ENCODE measurements around the gene NCOR1.
A peak's percentile ranks its signal among the peaks of the same experiment; 100 is the strongest.

NCOR1 gene

DNA sequence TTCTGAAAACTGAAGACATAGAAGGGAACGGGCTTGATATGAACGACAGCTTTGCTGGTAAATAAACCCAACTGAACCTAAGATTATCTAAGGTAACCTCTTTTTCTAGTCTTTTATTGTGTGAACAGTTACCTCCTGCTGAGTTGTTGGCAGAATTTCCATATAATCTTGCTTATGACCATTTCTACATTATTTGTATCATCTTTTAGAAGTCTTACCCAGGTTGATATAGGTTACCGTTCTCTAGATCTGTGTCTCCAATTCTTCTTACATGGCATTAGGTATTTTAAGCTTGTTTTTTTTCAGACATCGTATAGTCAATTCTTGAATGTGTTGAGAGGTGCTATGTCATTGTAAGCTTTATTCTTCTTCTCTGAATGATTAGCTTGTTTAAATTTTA, 191.5 kb downstream of the NCOR1 start:
- no peak for DNase-seq

GRCh38 chr17:16019347-16019746, 196.0 kb downstream of the NCOR1 start:
- DNase-seq: no peak

GRCh38 chr17:16013943-16014407, 201.4 kb downstream of the NCOR1 start:
- DNase-seq: no peak

DNA sequence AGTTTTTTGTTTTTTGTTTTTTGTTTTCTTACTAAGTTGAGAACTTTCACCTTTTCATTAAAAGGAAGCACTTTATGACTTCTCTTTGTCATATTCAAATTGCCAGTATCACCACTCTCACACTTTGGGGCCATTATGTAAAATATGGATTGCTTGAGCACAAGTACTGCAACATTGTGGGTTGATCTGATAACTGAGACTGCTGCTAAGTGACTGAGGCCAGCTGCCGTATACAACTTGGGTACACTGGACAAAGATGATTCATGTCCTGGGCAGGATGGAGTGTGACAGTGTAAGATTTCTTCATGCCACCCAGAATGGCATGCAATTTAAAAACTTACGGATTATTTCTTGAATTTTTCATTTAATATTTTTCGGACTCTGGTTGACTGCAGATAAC, 207.9 kb downstream of the NCOR1 start:
- DNase-seq: no peak

GRCh38 chr17:16005636-16006035, 209.7 kb downstream of the NCOR1 start:
- no peak for DNase-seq

DNA sequence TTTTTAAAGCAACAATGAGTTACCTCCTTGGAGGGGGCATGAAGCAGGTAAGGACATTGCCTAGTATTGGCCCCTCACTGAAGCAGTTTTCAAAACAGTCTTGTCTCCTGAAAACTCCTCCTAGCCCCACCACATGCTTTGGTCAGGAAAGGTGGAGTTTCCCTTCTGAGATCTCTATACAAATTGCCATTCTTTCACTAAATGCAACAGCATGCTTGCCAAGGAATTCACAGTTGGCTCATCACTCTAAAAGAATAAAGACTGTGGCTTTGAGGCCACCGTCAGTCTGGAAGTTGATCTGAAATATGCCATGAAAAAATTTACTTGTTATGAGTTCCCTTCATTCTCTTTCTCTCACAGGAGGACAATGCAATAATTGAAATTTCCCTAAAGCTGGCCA, 211.5 kb downstream of the NCOR1 start:
- DNase-seq: no peak

DNA sequence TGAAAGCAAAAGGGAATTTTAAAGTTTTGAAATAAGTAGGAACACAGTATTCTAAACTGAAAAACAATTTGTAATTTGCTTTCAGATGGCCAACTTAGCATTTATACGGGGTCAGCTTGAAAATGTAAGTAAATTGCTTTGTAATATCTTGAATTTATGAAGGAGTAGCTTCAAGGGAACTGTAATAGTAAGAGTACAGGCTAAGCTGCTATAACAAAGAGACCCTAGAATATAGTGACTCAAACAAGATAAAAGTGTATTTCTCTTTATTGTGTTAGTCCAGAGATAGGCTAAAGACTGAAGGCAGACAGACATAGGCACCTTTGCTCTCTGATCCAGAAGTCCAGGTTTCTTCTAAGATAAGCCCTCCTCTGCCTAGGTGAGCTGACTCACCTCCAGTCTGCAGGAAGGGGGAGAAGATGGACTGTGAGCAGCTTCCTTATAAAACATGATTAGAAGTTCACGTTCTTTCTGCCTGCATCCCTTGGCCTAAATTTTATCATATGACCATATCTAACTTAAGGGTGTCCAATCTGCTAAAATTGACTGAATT, 212.6 kb downstream of the NCOR1 start:
- DNase-seq: no peak

- no peak for DNase-seq
Measured at GRCh38 chr17:16001226-16001897, 214.0 kb downstream of the NCOR1 start.

GRCh38 chr17:15999974-16000827, 215.1 kb downstream of the NCOR1 start:
- DNase-seq: no peak

DNA sequence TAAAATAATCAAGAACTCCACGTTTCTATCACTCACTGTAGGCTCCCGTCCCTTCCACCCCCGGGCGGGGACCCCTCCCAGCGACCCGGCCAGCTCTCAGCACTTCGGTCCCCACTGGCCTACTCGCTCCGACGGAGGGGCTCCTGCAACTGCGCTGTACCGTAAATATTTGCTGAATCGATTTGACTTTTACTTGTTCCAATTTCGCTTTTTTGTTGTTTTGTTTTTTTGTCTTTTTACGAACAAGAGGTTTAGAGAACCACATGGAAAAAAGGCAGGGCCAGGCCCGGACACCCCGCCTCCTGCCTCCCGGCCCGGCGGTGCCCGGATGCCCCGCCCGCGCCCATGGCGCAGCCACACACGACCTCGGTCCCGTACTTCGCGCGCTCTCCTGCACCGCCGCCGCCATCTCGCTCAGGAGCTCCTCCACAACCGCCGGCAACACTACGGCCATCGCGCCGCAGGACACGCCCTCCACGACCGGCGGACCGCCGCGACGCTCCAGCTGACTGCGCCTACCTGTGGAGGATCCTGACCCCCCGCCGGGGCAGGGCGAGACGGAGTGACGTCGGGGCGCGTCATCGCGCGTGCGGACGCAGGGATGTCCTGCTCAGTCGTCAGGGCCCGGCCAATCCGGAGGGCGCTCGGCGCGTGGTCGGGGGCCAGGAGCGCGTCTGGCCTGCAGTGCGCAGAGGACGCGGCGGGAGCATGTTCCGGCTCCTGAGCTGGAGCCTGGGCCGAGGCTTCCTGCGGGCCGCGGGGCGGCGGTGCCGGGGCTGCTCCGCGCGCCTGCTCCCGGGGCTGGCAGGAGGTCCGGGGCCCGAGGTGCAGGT, 216.0 kb downstream of the NCOR1 start, which contains the start of the genes TTC19 and ZSWIM7:
TTC19 (plus strand) TSS at position 684 of the 833 bp plus-strand sequence; CDS start at position 709, 25 bp downstream.
ZSWIM7 (minus strand) TSS at position 564 of the 833 bp plus-strand sequence; CDS start at position 454, 110 bp downstream.
- peak; percentile 100 for DNase-seq

- DNase-seq: no peak
Measured at GRCh38 chr17:15998031-15998562, 217.2 kb downstream of the NCOR1 start.

GRCh38 chr17:15996322-15996721, 219.0 kb downstream of the NCOR1 start:
- DNase-seq: no peak

GRCh38 chr17:15981646-15982580, 233.4 kb downstream of the NCOR1 start:
- DNase-seq: no peak

DNA sequence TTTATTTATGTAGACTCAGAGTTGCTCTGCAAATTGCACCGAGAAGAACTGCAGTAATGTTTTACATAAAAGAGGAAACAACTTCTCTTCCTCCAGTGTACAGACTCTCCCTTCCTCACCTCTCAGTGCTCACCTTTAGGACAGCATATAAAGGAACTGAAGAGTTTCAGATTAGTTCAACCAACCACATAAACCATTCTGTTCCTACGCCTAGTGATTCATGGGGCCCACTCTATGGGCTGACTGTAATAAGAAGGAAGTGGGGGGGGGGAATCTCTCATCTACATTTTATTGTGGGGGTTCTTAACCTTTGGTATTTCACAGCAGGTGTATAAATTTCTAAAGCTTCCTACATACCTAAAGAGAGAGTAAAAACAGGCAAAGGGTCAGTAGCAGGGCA, 234.1 kb downstream of the NCOR1 start:
- DNase-seq: no peak

Measured in SHP77 treated with DMSO at 0.1 percent for 48 hours (cell line).